ENCODE data around the gene CLCN2. TPM values are rescaled to one million over a fixed set of nuclear protein-coding genes. Genes with fewer than 3 reads are reported as not detected.
A peak's percentile ranks its signal among the peaks of the same experiment; 100 is the strongest.

CLCN2 gene
- total and polyA plus RNA-seq, 7 experiments from 2014 or later, result 0.91 to 6.0 (median 3.8) TPM

- DNase-seq (peak in 1 of 9 donors; percentile 17), ATAC-seq (no peak)
- Mint-ChIP-seq H3K27ac (peak overlapping the region; percentile 68 to 95 (median 86)), H3K4me1 (peaks cover 20 to 35% (median 32%) of the 10 kb centered on the region in 7 donors), H3K27me3 (no peaks in the 10 kb centered on the region), H3K9me3 (no peaks in the 10 kb centered on the region), H3K4me3 (peak overlapping the region; percentile 62 to 91 (median 81)), H3K36me3 (peaks cover 5 to 13% (median 9%) of the 10 kb centered on the region in 5 donors)
- CTCF ChIA-PET, result interaction anchor here (0.6 kb wide), 1 partner anchor 586 kb away, joined by 3 read pairs; no protein-coding TSS in a partner anchor
- Histone ChIP-seq H3K4me3 (ENCODE audit: low read length) (peak overlapping the region; percentile 73), H3K4me1 (ENCODE audit: control insufficient read depth in 2 of 2, insufficient read depth in 2 of 2, low read length in 2 of 2) (peaks cover 0 to 17% of the 10 kb centered on the region in 2 donors), H3K36me3 (ENCODE audit: control insufficient read depth in 2 of 3, insufficient read depth in 3 of 3, low read length in 3 of 3) (peaks cover under 1 to 37% (median 16%) of the 10 kb centered on the region in 3 experiments), H3K27ac (ENCODE audit: low read depth, low read length) (peak overlapping the region; percentile 93), H3K9me3 (ENCODE audit: control insufficient read depth in 2 of 3, low read length in 3 of 3) (no peaks in the 10 kb centered on the region), H3K27me3 (ENCODE audit: control insufficient read depth in 2 of 2, insufficient read depth in 2 of 2, low read length in 2 of 2) (no peaks in the 10 kb centered on the region)
- intact Hi-C loops (cut with micrococcal nuclease), result loop anchor here in 1 of 2 donors (1.0 kb wide), 1 partner anchor 181 kb away; the partner anchor contains the start of gene EIF2B5
- POLR2A ChIA-PET, result interaction anchor here (0.7 to 1.5 kb wide), 2 partner anchors 14 to 21 kb away, joined by 3 to 4 read pairs; partner anchors contain the start of gene FAM131A
Measured at GRCh38 chr3:184315871-184316661, 45.3 kb downstream of the CLCN2 start.

DNA sequence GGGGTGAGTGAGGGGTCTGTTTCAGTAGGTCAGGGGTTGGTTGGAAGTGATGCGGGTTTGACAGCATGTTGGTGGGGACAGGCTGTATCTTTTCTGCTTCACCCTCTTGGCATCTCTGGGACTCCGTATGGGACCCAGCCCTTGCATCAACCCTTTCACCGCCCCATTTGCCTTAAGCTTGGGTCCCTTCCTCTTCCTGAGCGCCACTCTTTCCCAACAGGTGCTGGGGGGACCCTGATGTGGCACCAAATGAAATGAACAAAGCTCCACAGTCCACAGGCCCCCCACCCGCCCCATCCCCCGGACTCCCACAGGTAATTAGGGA, 45.9 kb downstream of the CLCN2 start:
- intact Hi-C loops (cut with micrococcal nuclease), result loop anchor here in 1 of 2 donors (1.0 kb wide), 1 partner anchor 180 kb away; the partner anchor contains the start of gene EIF2B5
- peaks cover 0 to 9% (median 5%) of the 10 kb centered on the region in 5 donors for H3K36me3 Mint-ChIP-seq
- H3K27me3 ChIP-seq (ENCODE audit: control insufficient read depth in 2 of 2, insufficient read depth in 2 of 2, low read length in 2 of 2), result no peaks in the 10 kb centered on the region
- no peaks in the 10 kb centered on the region for H3K9me3 ChIP-seq (ENCODE audit: control insufficient read depth in 2 of 3, low read length in 3 of 3)
- H3K27me3 Mint-ChIP-seq, result no peaks in the 10 kb centered on the region
- H3K4me1 ChIP-seq (ENCODE audit: control insufficient read depth in 2 of 2, insufficient read depth in 2 of 2, low read length in 2 of 2), result peaks cover 0 to 17% of the 10 kb centered on the region in 2 donors
- peaks cover 15 to 35% (median 31%) of the 10 kb centered on the region in 7 donors for H3K4me1 Mint-ChIP-seq
- peak overlapping the region; percentile 73 for H3K4me3 ChIP-seq (ENCODE audit: low read length)
- peaks cover 0 to 32% (median 11%) of the 10 kb centered on the region in 3 experiments for H3K36me3 ChIP-seq (ENCODE audit: control insufficient read depth in 2 of 3, insufficient read depth in 3 of 3, low read length in 3 of 3)
- peak overlapping the region; percentile 93 for H3K27ac ChIP-seq (ENCODE audit: low read depth, low read length)
- peak overlapping the region; percentile 68 to 95 (median 89) for H3K27ac Mint-ChIP-seq
- POLR2A ChIA-PET, result interaction anchor here (0.7 to 1.5 kb wide), 3 partner anchors 13 to 138 kb away, joined by 3 to 4 read pairs (median 3); partner anchors contain the start of gene FAM131A
- no peak for ATAC-seq
- H3K4me3 Mint-ChIP-seq, result peak overlapping the region; percentile 62 to 91 (median 81)
- CTCF ChIA-PET, result no interaction called here
- no peaks in the 10 kb centered on the region for H3K9me3 Mint-ChIP-seq
- DNase-seq, result peak in 2 of 9 donors; percentile 24 to 25

DNA sequence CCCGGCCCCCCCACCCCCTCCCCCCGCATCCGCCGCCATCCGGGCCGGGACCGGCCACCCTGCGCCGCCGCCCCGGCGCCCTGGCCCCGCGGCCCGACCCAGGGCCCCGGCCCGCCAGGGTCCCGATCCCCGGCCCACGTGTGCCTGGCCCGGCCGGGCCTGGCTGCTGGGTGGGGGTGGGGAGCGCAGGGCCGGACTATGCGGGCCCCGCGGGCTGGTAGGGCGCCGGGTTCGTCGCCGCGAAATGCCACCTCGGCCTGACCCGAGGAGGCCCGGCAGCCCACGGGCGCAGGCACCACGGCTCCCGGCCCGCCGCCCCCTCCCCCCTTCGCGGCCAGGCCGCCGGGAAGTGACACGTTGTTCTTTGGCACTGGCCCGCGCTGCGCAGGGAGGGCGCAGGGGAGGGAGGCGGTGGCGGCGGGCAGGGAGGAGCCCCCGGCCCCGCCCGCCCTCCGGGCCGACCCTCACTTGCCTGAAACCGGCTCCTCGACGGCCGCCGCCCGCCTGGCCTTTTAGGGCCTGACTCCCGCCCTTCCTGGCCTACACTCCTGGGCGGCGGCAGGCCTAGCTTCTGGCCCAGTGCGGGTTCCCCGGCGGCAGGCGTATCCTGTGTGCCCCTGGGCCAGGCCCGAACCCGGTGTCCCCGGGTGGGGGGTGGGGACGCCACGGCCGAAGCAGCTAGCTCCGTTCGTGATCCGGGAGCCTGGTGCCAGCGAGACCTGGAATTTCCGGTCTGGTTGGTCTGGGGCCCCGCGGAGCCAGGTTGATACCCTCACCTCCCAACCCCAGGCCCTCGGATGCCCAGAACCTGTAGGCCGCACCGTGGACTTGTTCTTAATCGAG, 46.5 kb downstream of the CLCN2 start:
- no peaks in the 10 kb centered on the region for H3K27me3 ChIP-seq (ENCODE audit: control insufficient read depth in 2 of 2, insufficient read depth in 2 of 2, low read length in 2 of 2)
- peak overlapping the region; percentile 93 for H3K27ac ChIP-seq (ENCODE audit: low read depth, low read length)
- H3K36me3 Mint-ChIP-seq, result peaks cover 0 to 10% (median 5%) of the 10 kb centered on the region in 5 donors
- intact Hi-C loops (cut with micrococcal nuclease), result loop anchor here (1.0 to 5.0 kb wide), 8 partner anchors 16 to 618 kb away; partner anchors contain the start of genes ABCF3 (in 2 of the 2), PSMD2 (in 2 of the 2), AP2M1 (in 1 of the 2) and EEF1AKMT4 (in 1 of the 2)
- peak overlapping the region; percentile 73 for H3K4me3 ChIP-seq (ENCODE audit: low read length)
- no peaks in the 10 kb centered on the region for H3K9me3 ChIP-seq (ENCODE audit: control insufficient read depth in 2 of 3, low read length in 3 of 3)
- POLR2A ChIA-PET, result interaction anchor here (0.7 to 1.5 kb wide), 3 partner anchors 13 to 137 kb away, joined by 3 to 4 read pairs (median 3); partner anchors contain the start of gene FAM131A
- H3K9me3 Mint-ChIP-seq, result no peaks in the 10 kb centered on the region
- no peaks in the 10 kb centered on the region for H3K27me3 Mint-ChIP-seq
- H3K4me3 Mint-ChIP-seq, result peak overlapping the region; percentile 79 to 94 (median 86)
- peaks cover 15 to 35% (median 31%) of the 10 kb centered on the region in 7 donors for H3K4me1 Mint-ChIP-seq
- CTCF ChIA-PET, result no interaction called here
- peaks cover 0 to 26% (median 8%) of the 10 kb centered on the region in 3 experiments for H3K36me3 ChIP-seq (ENCODE audit: control insufficient read depth in 2 of 3, insufficient read depth in 3 of 3, low read length in 3 of 3)
- ATAC-seq (peak; percentile 75), DNase-seq (peak; percentile 54 to 68 (median 64))
- H3K27ac Mint-ChIP-seq, result peak overlapping the region; percentile 68 to 95 (median 89)
- H3K4me1 ChIP-seq (ENCODE audit: control insufficient read depth in 2 of 2, insufficient read depth in 2 of 2, low read length in 2 of 2), result peaks cover 0 to 17% of the 10 kb centered on the region in 2 donors

DNA sequence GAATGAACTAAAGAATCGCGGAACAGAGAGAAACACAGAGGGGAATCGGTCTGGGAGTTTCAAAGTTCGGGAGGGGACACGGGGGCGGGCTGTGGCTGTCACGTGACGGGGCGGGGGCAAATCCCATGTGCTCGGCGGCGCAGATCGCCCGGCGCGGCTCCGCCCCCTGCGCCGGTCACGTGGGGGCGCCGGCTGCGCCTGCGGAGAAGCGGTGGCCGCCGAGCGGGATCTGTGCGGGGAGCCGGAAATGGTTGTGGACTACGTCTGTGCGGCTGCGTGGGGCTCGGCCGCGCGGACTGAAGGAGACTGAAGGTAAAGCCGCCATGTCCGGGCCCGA, 47.1 kb downstream of the CLCN2 start, which contains the start of gene EIF4G1:
Gene EIF4G1 (plus strand): TSS at position 244 of the 337 bp plus-strand sequence. CDS start 1,191 bp downstream, outside the sequence.
- H3K9me3 Mint-ChIP-seq, result no peaks in the 10 kb centered on the region
- Histone ChIP-seq H3K9me3 (ENCODE audit: control insufficient read depth in 2 of 3, low read length in 3 of 3) (no peaks in the 10 kb centered on the region), H3K27ac (ENCODE audit: low read depth, low read length) (peak within 1 kb of the TSS; percentile 93), H3K27me3 (ENCODE audit: control insufficient read depth in 2 of 2, insufficient read depth in 2 of 2, low read length in 2 of 2) (no peaks in the 10 kb centered on the region), H3K36me3 (ENCODE audit: control insufficient read depth in 2 of 3, insufficient read depth in 3 of 3, low read length in 3 of 3) (peaks cover 0 to 21% (median 8%) of the 10 kb centered on the region in 3 experiments), H3K4me1 (ENCODE audit: control insufficient read depth in 2 of 2, insufficient read depth in 2 of 2, low read length in 2 of 2) (peaks cover 0 to 17% of the 10 kb centered on the region in 2 donors), H3K4me3 (ENCODE audit: low read length) (peak within 1 kb of the TSS; percentile 73)
- POLR2A ChIA-PET, result no interaction called here
- ATAC-seq (peak; percentile 95), DNase-seq (peak; percentile 89 to 95 (median 91))
- no peaks in the 10 kb centered on the region for H3K27me3 Mint-ChIP-seq
- peak within 1 kb of the TSS; percentile 68 to 95 (median 89) for H3K27ac Mint-ChIP-seq
- CTCF ChIA-PET, result no interaction called here
- peaks cover 0 to 11% (median 5%) of the 10 kb centered on the region in 5 donors for H3K36me3 Mint-ChIP-seq
- H3K4me1 Mint-ChIP-seq, result peaks cover 15 to 35% (median 28%) of the 10 kb centered on the region in 7 donors
- peak within 1 kb of the TSS; percentile 79 to 94 (median 88) for H3K4me3 Mint-ChIP-seq
- intact Hi-C loops (cut with micrococcal nuclease), result loop anchor here (1.0 to 5.0 kb wide), 7 partner anchors 15 to 617 kb away; partner anchors contain the start of genes ABCF3 (in 2 of the 2), PSMD2 (in 2 of the 2), AP2M1 (in 1 of the 2) and EEF1AKMT4 (in 1 of the 2)

DNA sequence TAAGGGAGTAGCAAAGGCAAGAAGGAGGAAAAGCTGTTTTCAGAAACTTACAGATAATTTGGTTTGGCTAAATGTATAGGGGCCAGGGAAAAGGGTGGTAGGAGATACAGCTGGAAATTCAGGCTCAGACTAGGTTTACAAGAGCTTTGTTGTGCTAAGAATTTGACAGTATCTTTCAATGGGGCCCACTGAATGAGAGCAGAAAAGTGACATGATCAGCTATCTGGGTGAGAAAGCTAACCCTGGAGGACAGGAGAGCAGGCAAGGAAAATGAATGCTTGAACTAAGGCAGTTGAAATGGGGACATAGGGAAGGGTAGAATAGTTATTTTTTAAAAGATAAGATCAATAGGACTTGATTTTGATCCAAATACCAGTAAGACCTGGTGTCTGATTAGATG, 49.8 kb downstream of the CLCN2 start:
- Histone ChIP-seq H3K4me1 (ENCODE audit: control insufficient read depth in 2 of 2, insufficient read depth in 2 of 2, low read length in 2 of 2) (peaks cover 0 to 15% of the 10 kb centered on the region in 2 donors), H3K9me3 (ENCODE audit: control insufficient read depth in 2 of 3, low read length in 3 of 3) (no peaks in the 10 kb centered on the region), H3K4me3 (ENCODE audit: low read length) (no peak overlapping the region), H3K36me3 (ENCODE audit: control insufficient read depth in 2 of 3, insufficient read depth in 3 of 3, low read length in 3 of 3) (peaks cover 8 to 24% (median 11%) of the 10 kb centered on the region in 3 experiments), H3K27ac (ENCODE audit: low read depth, low read length) (no peak overlapping the region), H3K27me3 (ENCODE audit: control insufficient read depth in 2 of 2, insufficient read depth in 2 of 2, low read length in 2 of 2) (no peaks in the 10 kb centered on the region)
- ChIA-PET CTCF (interaction anchor here (0.6 kb wide), 1 partner anchor 1639 kb away, joined by 3 read pairs; no protein-coding TSS in a partner anchor), POLR2A (interaction anchor here (0.6 to 1.8 kb wide), 4 partner anchors 9 to 1506 kb away, joined by 3 to 7 read pairs (median 3); no protein-coding TSS in a partner anchor)
- Mint-ChIP-seq H3K4me3 (peak overlapping the region in 5 of 10 donors; percentile 3 to 53 (median 42)), H3K36me3 (peaks cover 13 to 25% (median 21%) of the 10 kb centered on the region in 5 donors), H3K4me1 (peaks cover 6 to 17% (median 9%) of the 10 kb centered on the region in 7 donors), H3K27ac (peak overlapping the region in 2 of 9 donors; percentile 16 to 36), H3K27me3 (no peaks in the 10 kb centered on the region), H3K9me3 (no peaks in the 10 kb centered on the region)
- intact Hi-C loops (cut with micrococcal nuclease), result loop anchor here in 1 of 2 donors (5.0 kb wide), 1 partner anchor 614 kb away; the partner anchor contains the start of gene YEATS2
- ATAC-seq (no peak), DNase-seq (no peak)

All from naive thymus-derived CD4-positive, alpha-beta T cell (primary cell).